ENCODE measurements around the gene KLHL42.

GRCh38 chr12:27754795-27755194 is 25.2 kb upstream of the KLHL42 start:
- TF ChIP-seq CTCF (IDR thresholded peaks at IDR 0.05; ENCODE audit: low read length) = no peak
- no peak for TF ChIP-seq EZH2 (IDR thresholded peaks at IDR 0.05; ENCODE audit: borderline replicate concordance, low read length)

Data from OCI-LY1 (cell line).